SK-N-SH (cell line): ENCODE measurements around the gene PIGL. TPM values are rescaled to one million over a fixed set of nuclear protein-coding genes. Genes with fewer than 3 reads are reported as not detected.

Experiments used
- CTCF ChIA-PET: fragments of 300-600, 350-600 bp; formaldehyde crosslinking; extraction: SDS; loops from one replicate; lab custom pipeline; 2021; lab: Yijun Ruan, JAX
- POLR2A ChIA-PET: fragments of 350-600 bp; sonication (Branson Sonifier 250); formaldehyde crosslinking; extraction: SDS; loops from one replicate; lab custom pipeline; 2020; ENCODE audit warnings: antibody characterized with exemption, inconsistent platforms; lab: Yijun Ruan, JAX
- DNase-seq: peaks from one replicate; pipeline ENCODE4 v3.0.0; 2012
- H2AFZ ChIP-seq: fragments of 200-600 bp; sonication (generic); 2 replicates; pipeline ENCODE4 v1.8.1; 2016; ENCODE audit warnings: antibody characterized with exemption, mild to moderate bottlenecking, low read depth
- H3F3A ChIP-seq: fragments of 200-600 bp; sonication (generic); replicated peaks from 2 replicates; pipeline ENCODE3; 2016; ENCODE audit warnings: antibody characterized with exemption, mild to moderate bottlenecking; ENCODE audit not compliant: insufficient read depth
- H3K27ac ChIP-seq, 2 experiments: fragments of 200-500 bp in 1 of 2; fragments of 200-600 bp in 1 of 2; sonication (Bioruptor generic) in 1 of 2; sonication (generic), shearing (Covaris generic) in 1 of 2; 2 replicates each; pipeline versions ENCODE4 v1.5.1 to v1.6.1; 2014 to 2016; ENCODE audit warnings: low read depth in 2 of 2, inconsistent platforms in 1 of 2, low read length in 1 of 2, mild to moderate bottlenecking in 1 of 2, mixed read lengths in 1 of 2
- H3K27me3 ChIP-seq: fragments of 200-600 bp; sonication (generic), shearing (Covaris generic); 2 replicates; pipeline ENCODE4 v1.6.1; 2016; ENCODE audit warnings: mixed run types; ENCODE audit not compliant: insufficient read depth
- H3K36me3 ChIP-seq, 2 experiments: fragments of 200-500 bp in 1 of 2; fragments of 200-600 bp in 1 of 2; sonication (Bioruptor generic) in 1 of 2; sonication (generic) in 1 of 2; replicated peaks in 1 of 2; 2 replicates each; pipeline versions ENCODE3 to v1.5.1; 2014 to 2016; ENCODE audit warnings: low read length in 1 of 2, mild to moderate bottlenecking in 1 of 2; ENCODE audit not compliant: insufficient read depth in 2 of 2, control insufficient read depth in 1 of 2
- H3K4me1 ChIP-seq, 2 experiments: fragments of 200-500 bp in 1 of 2; fragments of 200-600 bp in 1 of 2; sonication (Bioruptor generic) in 1 of 2; sonication (generic), shearing (Covaris generic) in 1 of 2; 2 replicates each; pipeline versions ENCODE4 v1.5.1 to v1.6.1; 2014 to 2016; ENCODE audit warnings: low read depth in 1 of 2, low read length in 1 of 2, mixed run types in 1 of 2; ENCODE audit not compliant: insufficient read depth in 2 of 2, control insufficient read depth in 1 of 2
- H3K4me2 ChIP-seq: fragments of 200-600 bp; sonication (generic), shearing (Covaris generic); 2 replicates; pipeline ENCODE4 v1.6.1; 2017; ENCODE audit warnings: mixed run types
- H3K4me3 ChIP-seq, 2 experiments: fragments of 200-500 bp in 1 of 2; fragments of 200-600 bp in 1 of 2; sonication (Bioruptor generic) in 1 of 2; sonication (generic), shearing (Covaris generic) in 1 of 2; 2 replicates each; pipeline versions ENCODE4 v1.5.1 to v1.8.1; 2014 to 2016; ENCODE audit warnings: low read depth in 2 of 2, inconsistent platforms in 1 of 2, low read length in 1 of 2, mild to moderate bottlenecking in 1 of 2, mixed read lengths in 1 of 2, moderate library complexity in 1 of 2
- H3K79me2 ChIP-seq: fragments of 200-600 bp; sonication (generic); 2 replicates; pipeline ENCODE4 v1.8.1; 2017; ENCODE audit warnings: mild to moderate bottlenecking; ENCODE audit not compliant: insufficient read depth
- H3K9ac ChIP-seq: fragments of 200-600 bp; sonication (generic); 2 replicates; pipeline ENCODE4 v1.6.1; 2017; ENCODE audit warnings: mixed run types
- H3K9me2 ChIP-seq: fragments of 200-600 bp; sonication (generic); 2 replicates; pipeline ENCODE4 v1.6.1; 2017; ENCODE audit warnings: mixed run types
- H3K9me3 ChIP-seq: fragments of 200-600 bp; sonication (generic); 2 replicates; pipeline ENCODE4 v1.6.1; 2017; ENCODE audit warnings: mixed run types, mild to moderate bottlenecking, moderate library complexity
- H4K20me1 ChIP-seq: fragments of 200-600 bp; sonication (generic); 2 replicates; pipeline ENCODE4 v1.6.1; 2017; ENCODE audit warnings: mild to moderate bottlenecking, mixed run types; ENCODE audit not compliant: insufficient read depth
- CHD2 ChIP-seq: fragments of 150-350 bp; IDR thresholded peaks from 2 replicates; pipeline ENCODE4 v1.6.1; 2018; ENCODE audit warnings: low read length; ENCODE audit not compliant: partially characterized antibody
- ELF1 ChIP-seq: IDR thresholded peaks from 2 replicates; pipeline ENCODE4 v1.4.0; 2012
- EP300 ChIP-seq, 2 experiments: IDR thresholded peaks; 2 replicates each; pipeline versions ENCODE4 v1.4.0 to v1.6.1; 2012; ENCODE audit warnings: borderline replicate concordance in 1 of 2, low read depth in 1 of 2, low read length in 1 of 2
- FOSL2 ChIP-seq: IDR thresholded peaks from 2 replicates; pipeline ENCODE4 v1.4.0; 2012; ENCODE audit warnings: low read depth, mild to moderate bottlenecking, moderate library complexity, borderline replicate concordance
- FOXM1 ChIP-seq: IDR thresholded peaks from 2 replicates; pipeline ENCODE4 v1.4.0; 2012; ENCODE audit warnings: low read depth, mild to moderate bottlenecking
- GATA2 ChIP-seq: sonication (generic); formaldehyde crosslinking; IDR thresholded peaks from 2 replicates; pipeline ENCODE4 v1.5.0; 2020; ENCODE audit warnings: mild to moderate bottlenecking, missing genetic modification reagents
- JUND ChIP-seq: IDR thresholded peaks from 2 replicates; pipeline ENCODE4 v1.4.0; 2012
- MEF2A ChIP-seq: IDR thresholded peaks from 2 replicates; pipeline ENCODE4 v1.4.0; 2012; ENCODE audit warnings: low read depth, borderline replicate concordance
- NRF1 ChIP-seq: IDR thresholded peaks from 2 replicates; pipeline ENCODE4 v1.6.1; 2012; ENCODE audit warnings: low read depth, mild to moderate bottlenecking, low read length
- POLR2AphosphoS5 ChIP-seq: IDR thresholded peaks from 2 replicates; pipeline ENCODE4 v1.6.1; 2012; ENCODE audit warnings: low read depth, low read length
- RFX5 ChIP-seq: IDR thresholded peaks from 2 replicates; pipeline ENCODE4 v1.6.1; 2012; ENCODE audit warnings: mild to moderate bottlenecking, improper control_type of control experiment, low read length
- RXRA ChIP-seq: IDR thresholded peaks from 2 replicates; pipeline ENCODE4 v1.4.0; 2012; ENCODE audit warnings: low read depth, mild to moderate bottlenecking, borderline replicate concordance
- SMC3 ChIP-seq: IDR thresholded peaks from 2 replicates; pipeline ENCODE4 v1.6.1; 2012; ENCODE audit warnings: low read depth, low read length, improper control_type of control experiment
- TAF1 ChIP-seq: IDR thresholded peaks from 2 replicates; pipeline ENCODE4 v1.6.1; 2012; ENCODE audit warnings: low read depth, mild to moderate bottlenecking, low read length, moderate library complexity, borderline replicate concordance
- TCF12 ChIP-seq: IDR thresholded peaks from 2 replicates; pipeline ENCODE4 v1.4.0; 2012
- TEAD4 ChIP-seq: IDR thresholded peaks from 2 replicates; pipeline ENCODE4 v1.4.0; 2012; ENCODE audit warnings: mild to moderate bottlenecking, borderline replicate concordance; ENCODE audit not compliant: insufficient read depth
- YY1 ChIP-seq: IDR thresholded peaks from 2 replicates; pipeline ENCODE4 v1.4.0; 2012; ENCODE audit warnings: low read depth, mild to moderate bottlenecking
- WGBS: methylation state at CpG from one replicate; pipeline ENCODE4 v1.1.6; 2017; ENCODE audit warnings: low lambda C conversion rate; 5-methylcytosine and 5-hydroxymethylcytosine counted together
- polyA plus RNA-seq, 3 experiments: library from polyadenylated mRNA; depleted of rRNA; stranded (reverse); fragments of >200 nt; gene quantifications; 2 replicates each; pipeline ENCODE4 v1.2.3, GENCODE V29; 2012
- TF ChIP-seq, protein P1 (sequence below): IDR thresholded peaks from 2 replicates; pipeline ENCODE4; 2012
- TF ChIP-seq, protein P2 (sequence below): fragments of 150-350 bp; IDR thresholded peaks from 2 replicates; pipeline ENCODE4 v1.6.1; 2017; ENCODE audit warnings: antibody characterized with exemption, low read length, low read depth, borderline replicate concordance
- TF ChIP-seq, protein P3 (sequence below): IDR thresholded peaks from 2 replicates; pipeline ENCODE4 v1.4.0; 2012; ENCODE audit warnings: low read depth, borderline replicate concordance

PIGL gene
- polyA plus RNA-seq, 1 of the 3 experiments (the other 2 are of a cell fraction) = 34.0 TPM

DNA sequence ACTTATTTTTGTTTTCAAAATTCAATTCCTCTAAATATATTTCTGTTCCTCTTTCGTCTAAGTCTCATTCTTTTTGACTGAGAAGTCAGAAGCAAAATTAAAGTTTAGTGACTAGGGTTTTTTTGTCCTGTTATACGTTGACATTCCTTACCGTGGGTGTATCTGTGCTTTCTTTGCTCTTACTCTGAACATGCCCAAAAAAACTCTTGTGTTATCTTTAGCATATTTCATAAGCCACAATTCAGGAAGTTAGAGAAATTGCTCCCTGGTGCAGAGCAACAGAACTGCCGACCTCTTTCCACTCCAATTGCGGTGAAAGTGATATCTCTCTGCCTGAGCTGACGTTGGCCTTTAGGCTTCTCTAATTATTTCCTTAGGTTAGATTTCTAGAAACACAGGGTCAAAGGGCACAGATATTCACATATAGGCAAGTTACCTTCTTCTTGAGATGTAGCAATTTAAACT, 70.6 kb downstream of the PIGL start:
- Histone ChIP-seq H3K36me3 (peaks cover 0 to 3% of the 10 kb centered on the region in 2 experiments), H3K9me2 (no peaks in the 10 kb centered on the region), H2AFZ (no peak overlapping the region), H3K4me2 (peak overlapping the region; percentile 72), H3K27ac (peak overlapping the region; percentile 80 to 100; a peak in 3 of 4 replicates), H3F3A (peaks cover 56% of the 10 kb centered on the region), H4K20me1 (no peaks in the 10 kb centered on the region), H3K4me3 (no peak overlapping the region), H3K27me3 (no peaks in the 10 kb centered on the region), H3K79me2 (0 out of 2 replicates have a peak, but pooled peaks cover 5% of the 10 kb centered on the region), H3K4me1 (peaks cover 2 to 34% of the 10 kb centered on the region in 2 experiments; a peak in 3 of 4 replicates), H3K9me3 (no peaks in the 10 kb centered on the region), H3K9ac (peak overlapping the region; percentile 77)
- POLR2A ChIA-PET = no interaction called here
- TF ChIP-seq FOXM1 (no peak), TEAD4 (peak; percentile 39; the same call in 1 of the 2 replicates), MEF2A (peak; percentile 45; the same call in 1 of the 2 replicates), JUND (peak; percentile 53; the same call in 1 of the 2 replicates), TAF1 (no peak), RXRA (peak; percentile 81; the same call in 1 of the 2 replicates), NRF1 (no peak), YY1 (no peak), EP300 (IDR thresholded peaks at IDR 0.05; ENCODE audit: borderline replicate concordance in 1 of 2, low read depth in 1 of 2, low read length in 1 of 2) (peak in 1 of 2 experiments; percentile 57; a peak in 1 of 4 replicates), FOSL2 (peak; percentile 15; the same call in 1 of the 2 replicates), POLR2AphosphoS5 (peak; percentile 54; the same call in 1 of the 2 replicates), CHD2 (no peak), TCF12 (peak; percentile 70)
- TF ChIP-seq, protein P1, sequence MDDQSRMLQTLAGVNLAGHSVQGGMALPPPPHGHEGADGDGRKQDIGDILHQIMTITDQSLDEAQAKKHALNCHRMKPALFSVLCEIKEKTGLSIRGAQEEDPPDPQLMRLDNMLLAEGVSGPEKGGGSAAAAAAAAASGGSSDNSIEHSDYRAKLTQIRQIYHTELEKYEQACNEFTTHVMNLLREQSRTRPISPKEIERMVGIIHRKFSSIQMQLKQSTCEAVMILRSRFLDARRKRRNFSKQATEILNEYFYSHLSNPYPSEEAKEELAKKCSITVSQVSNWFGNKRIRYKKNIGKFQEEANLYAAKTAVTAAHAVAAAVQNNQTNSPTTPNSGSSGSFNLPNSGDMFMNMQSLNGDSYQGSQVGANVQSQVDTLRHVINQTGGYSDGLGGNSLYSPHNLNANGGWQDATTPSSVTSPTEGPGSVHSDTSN = peak; percentile 68
- TF ChIP-seq, protein P2, sequence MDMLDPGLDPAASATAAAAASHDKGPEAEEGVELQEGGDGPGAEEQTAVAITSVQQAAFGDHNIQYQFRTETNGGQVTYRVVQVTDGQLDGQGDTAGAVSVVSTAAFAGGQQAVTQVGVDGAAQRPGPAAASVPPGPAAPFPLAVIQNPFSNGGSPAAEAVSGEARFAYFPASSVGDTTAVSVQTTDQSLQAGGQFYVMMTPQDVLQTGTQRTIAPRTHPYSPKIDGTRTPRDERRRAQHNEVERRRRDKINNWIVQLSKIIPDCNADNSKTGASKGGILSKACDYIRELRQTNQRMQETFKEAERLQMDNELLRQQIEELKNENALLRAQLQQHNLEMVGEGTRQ = no peak
- no peak for DNase-seq
- CTCF ChIA-PET = interaction anchor here (2.1 kb wide), 1 partner anchor 76 kb away, joined by 5 read pairs; no protein-coding TSS in a partner anchor
- WGBS = 5% methylated on average over 6 of the region's 6 CpGs

DNA sequence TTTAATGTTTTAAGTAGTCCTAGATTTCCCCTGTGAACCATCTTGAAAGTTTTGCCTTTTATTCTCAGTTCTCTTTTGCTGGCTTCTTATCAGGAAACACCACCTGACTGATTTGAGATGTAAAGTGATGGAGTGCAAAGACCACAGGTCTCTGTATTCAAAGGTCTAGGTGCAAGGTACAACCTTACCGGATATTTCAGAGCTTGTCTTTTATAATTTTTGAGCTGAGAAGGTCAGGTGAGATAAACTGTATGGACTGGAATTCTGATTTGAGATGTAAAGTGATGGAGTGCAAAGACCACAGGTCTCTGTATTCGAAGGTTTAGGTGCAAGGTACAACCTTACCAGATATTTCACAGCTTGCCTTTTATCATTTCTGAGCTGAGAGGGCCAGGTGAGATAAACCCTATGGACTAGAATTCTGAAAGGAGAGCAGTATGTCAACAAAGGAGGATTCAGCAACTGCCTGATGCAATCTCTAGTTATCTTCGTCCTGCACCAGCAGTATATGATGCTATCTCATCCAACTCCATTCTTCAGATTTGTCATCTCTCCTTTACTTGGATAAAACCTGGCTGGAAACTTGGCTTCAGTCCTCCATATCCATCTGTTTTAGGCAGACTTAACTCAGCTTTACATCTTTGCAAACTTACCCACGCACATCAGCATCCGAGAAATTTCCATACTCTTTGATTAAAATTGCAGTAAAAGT, 72.0 kb downstream of the PIGL start:
- WGBS = 55% methylated on average over 5 of the region's 5 CpGs
- H3K36me3 ChIP-seq = peaks cover 0 to 3% of the 10 kb centered on the region in 2 experiments
- DNase-seq = no peak
- H3K4me1 ChIP-seq = peaks cover 2 to 23% of the 10 kb centered on the region in 2 experiments; a peak in 3 of 4 replicates
- H3K27me3 ChIP-seq = no peaks in the 10 kb centered on the region
- no peak overlapping the region for H3K4me3 ChIP-seq
- ChIA-PET POLR2A (no interaction called here), CTCF (interaction anchor here (0.7 to 1.4 kb wide), 2 partner anchors 9 to 16 kb away, joined by 3 to 4 read pairs; no protein-coding TSS in a partner anchor)
- peak overlapping the region; percentile 22; the same call in 1 of the 2 replicates for H3K4me2 ChIP-seq
- no peak overlapping the region; the same call in 1 of the 2 replicates for H3K9ac ChIP-seq
- peaks cover 45% of the 10 kb centered on the region for H3F3A ChIP-seq
- no peaks in the 10 kb centered on the region for H4K20me1 ChIP-seq
- H3K9me2 ChIP-seq = no peaks in the 10 kb centered on the region
- 0 out of 2 replicates have a peak, but pooled peaks cover 5% of the 10 kb centered on the region for H3K79me2 ChIP-seq
- H3K27ac ChIP-seq = peak overlapping the region in 1 of 2 experiments; percentile 100; a peak in 2 of 4 replicates
- no peak overlapping the region for H2AFZ ChIP-seq
- H3K9me3 ChIP-seq = no peaks in the 10 kb centered on the region
- no peak for TF ChIP-seq RFX5
- TF ChIP-seq, protein P1 = peak; percentile 65
- TF ChIP-seq GATA2 = no peak
- no peak for TF ChIP-seq SMC3
- no peak for TF ChIP-seq FOSL2
- TF ChIP-seq RXRA = no peak
- no peak for TF ChIP-seq YY1
- no peak for TF ChIP-seq CHD2
- no peak for TF ChIP-seq ELF1
- no peak for TF ChIP-seq FOXM1
- TF ChIP-seq, protein P3, sequence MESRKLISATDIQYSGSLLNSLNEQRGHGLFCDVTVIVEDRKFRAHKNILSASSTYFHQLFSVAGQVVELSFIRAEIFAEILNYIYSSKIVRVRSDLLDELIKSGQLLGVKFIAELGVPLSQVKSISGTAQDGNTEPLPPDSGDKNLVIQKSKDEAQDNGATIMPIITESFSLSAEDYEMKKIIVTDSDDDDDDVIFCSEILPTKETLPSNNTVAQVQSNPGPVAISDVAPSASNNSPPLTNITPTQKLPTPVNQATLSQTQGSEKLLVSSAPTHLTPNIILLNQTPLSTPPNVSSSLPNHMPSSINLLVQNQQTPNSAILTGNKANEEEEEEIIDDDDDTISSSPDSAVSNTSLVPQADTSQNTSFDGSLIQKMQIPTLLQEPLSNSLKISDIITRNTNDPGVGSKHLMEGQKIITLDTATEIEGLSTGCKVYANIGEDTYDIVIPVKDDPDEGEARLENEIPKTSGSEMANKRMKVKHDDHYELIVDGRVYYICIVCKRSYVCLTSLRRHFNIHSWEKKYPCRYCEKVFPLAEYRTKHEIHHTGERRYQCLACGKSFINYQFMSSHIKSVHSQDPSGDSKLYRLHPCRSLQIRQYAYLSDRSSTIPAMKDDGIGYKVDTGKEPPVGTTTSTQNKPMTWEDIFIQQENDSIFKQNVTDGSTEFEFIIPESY = no peak
- TF ChIP-seq TAF1 = no peak
- no peak for TF ChIP-seq POLR2AphosphoS5
